Lung microvascular endothelial cell (primary cell): ENCODE data around the gene CNGB1. TPM values are rescaled to one million over a fixed set of nuclear protein-coding genes. Genes with fewer than 3 reads are reported as not detected.

ENCODE experiments used
- DNase-seq, 2 donors: peaks; one replicate each; pipeline versions ENCODE4 v3.0.0 to v3.0.0-alpha.2; 2010; ENCODE audit warnings: low read depth in 2 of 2
- total RNA-seq: library from RNA; depleted of rRNA; stranded (reverse); fragments of >200 nt; gene quantifications from 2 replicates; pipeline ENCODE4 v1.2.1, GENCODE V29; 2014

The CNGB1 gene
- total RNA-seq, 1 donor from 2014 or later: not detected

DNA sequence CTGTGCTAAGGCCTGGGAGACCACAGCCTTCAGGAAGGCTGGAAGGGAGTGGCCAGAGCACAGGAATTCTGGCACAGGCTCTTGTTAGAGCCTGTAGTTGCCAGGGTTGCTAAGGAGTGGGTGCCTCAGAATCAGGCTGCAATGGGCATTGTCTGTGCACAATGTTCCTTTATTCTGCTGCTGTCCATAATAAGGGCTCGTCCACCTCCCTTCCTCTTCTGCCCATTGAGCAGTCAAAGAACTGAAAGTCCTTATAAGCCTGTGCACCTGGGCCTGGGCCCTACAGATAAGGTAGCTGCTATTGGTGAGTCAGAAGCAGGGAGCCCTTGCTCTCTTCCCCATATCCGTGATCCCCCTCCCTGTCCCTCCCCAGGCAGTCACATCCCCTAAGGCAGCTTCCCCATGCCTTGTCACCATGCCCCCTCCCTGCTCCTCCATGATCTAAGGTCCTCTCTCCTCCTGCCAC lies 5.4 kb upstream of the CNGB1 start:
- no peak for DNase-seq

DNA sequence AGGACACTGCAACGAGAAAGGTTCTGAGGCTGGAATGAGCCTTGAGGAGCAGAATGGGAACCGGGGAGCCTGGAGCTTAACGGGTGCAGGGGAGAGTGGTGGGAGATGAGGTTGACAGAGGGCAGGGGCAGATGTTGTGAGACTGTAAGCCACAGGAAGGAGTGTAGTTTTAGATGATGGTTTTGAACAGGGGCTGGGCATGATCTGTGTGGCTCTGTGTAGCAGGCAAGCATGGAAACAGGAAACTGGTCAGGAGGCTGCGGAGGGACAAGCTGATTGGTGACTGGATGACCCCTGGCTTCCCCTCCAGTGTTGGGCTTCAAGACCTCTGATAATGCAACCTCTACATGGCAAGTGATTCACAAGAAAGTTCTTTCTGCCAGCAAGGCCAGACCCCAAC lies 1.4 kb upstream of the CNGB1 start:
- DNase-seq: peak in 1 of 2 donors; percentile 23

DNA sequence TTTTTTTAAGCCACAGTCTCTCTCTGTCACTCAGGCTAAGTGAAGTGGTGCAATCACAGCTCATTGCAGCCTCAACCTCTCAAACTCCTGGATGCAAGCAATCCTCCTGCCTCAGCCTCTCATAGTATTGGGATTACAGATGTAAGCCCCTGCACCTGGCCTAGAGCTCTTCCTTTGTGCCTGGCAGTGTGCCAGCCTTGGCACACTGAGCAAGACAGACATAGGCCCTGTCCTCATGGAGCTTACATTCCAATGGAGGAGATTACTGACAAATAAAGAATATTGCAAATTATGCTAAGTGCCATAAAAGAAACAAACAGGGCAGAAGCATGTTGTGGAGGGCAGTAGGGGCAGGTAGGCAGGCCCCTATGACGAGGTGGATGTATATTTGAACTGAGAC lies 920 bp upstream of the CNGB1 start:
- DNase-seq: no peak

DNA sequence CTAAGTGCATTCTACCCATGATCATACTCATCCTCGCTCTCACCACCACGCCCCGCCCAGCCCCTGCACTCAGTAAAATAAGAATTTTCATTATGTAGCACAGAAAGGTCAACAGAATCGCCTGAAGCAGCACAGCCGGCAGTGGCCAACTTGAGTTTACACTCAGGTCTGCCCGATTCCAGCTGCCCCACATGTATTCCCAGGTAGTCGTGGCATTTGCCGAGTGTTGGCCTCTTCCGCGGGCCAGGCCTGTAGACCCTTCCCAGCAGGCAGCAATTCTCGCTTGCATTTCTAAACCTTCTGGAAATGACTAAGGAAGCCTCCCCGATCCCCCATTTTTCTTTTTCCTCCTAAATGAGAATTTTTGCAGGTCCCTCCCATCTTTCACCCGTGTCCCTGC lies 609 bp downstream of the CNGB1 start:
- no peak for DNase-seq

DNA sequence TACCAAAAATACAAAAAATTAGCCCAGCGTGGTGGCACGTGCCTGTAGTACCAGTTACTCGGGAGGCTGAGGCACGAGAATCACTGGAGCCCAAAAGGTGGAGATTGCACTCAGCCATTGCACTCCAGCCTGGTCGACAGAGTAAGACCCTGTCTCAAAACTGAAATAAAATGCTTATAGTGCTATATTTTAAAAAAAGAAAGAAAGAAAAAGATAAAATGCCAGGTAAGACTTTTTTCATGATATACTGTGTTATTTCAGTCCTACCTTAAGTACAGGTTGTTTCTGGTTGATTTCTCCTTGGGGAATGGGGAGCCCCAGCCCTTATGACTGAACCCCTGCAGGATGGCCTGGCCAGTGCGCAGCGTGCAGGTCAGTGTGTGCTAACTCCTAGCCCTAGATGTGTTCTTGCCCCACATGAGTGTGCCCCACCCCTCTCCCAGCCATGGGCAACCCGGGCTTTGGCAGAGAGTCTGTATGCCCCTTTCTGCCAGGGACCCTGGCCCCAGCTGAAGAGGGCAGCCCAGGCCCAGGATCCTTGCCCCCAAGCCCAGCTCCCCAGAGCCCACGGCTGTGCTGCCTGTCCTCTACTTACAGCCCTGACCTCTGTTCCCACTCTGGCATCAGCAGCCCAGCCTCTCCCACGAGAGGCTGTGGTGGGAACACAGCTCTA lies 1.3 kb downstream of the CNGB1 start:
- no peak for DNase-seq

DNA sequence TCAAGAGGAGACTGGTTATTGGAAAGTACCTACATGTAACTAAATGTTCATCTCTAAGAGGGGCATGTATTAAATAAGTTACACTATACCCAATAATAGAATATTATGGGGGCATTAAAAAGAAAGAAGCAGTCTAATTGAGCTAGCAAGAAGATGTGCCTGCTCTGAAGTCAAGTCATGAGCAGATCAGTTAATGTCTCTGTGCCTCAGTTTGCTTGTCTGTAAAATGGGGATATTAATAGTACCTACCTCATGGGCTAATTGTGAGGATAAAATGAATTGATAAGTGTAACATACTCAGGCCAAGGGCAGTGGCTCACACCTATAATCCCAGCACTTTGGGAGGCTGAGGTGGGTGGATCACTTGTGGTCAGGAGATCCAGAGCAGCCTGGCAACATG lies 3.0 kb downstream of the CNGB1 start:
- DNase-seq: no peak

DNA sequence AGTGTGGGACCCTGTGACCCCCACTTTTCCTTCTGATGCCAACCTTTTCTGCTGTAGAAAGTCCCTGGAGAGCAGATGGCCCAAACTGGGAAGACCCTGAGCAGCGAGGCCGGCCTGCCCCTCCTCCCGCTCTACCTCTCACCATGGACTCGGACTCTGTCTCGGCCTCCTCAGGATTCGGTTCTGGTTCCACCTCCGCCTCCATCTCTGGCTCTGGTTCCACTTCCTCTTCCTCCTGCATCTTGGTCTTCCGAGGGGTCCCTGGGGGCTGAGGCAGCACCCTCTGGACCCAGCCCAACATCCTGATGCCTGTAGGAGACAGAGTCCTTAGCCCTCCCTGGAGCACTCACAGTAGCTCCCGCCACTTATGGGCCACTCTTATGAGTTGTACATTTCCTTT lies 3.9 kb downstream of the CNGB1 start:
- no peak for DNase-seq

DNA sequence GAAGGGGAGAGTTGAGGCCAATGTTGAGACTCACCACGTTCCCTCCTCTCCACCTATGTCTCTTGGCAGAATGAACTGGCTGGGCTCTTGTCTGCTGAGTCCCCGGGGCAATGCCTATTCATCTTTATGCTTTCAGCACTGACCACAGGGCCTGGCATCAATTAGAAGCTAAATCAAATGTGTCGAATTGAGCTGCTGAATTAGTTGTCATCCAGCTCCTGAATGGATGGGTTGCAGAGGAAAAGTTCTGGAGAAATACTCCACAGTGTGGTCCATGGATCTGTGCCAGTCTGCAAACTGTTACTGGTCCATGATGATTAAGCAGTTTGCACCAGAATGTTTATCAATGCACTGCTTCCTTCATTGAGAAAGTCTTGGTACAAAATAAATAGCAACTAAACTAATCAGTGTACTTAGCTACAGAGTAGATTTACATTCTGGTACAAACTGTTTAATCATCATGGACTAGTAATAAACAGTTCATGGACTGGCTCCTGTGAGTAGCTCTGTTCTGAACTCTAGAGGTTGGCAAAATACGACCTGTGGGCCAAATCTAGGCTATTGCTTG lies 4.6 kb downstream of the CNGB1 start:
- DNase-seq: no peak

DNA sequence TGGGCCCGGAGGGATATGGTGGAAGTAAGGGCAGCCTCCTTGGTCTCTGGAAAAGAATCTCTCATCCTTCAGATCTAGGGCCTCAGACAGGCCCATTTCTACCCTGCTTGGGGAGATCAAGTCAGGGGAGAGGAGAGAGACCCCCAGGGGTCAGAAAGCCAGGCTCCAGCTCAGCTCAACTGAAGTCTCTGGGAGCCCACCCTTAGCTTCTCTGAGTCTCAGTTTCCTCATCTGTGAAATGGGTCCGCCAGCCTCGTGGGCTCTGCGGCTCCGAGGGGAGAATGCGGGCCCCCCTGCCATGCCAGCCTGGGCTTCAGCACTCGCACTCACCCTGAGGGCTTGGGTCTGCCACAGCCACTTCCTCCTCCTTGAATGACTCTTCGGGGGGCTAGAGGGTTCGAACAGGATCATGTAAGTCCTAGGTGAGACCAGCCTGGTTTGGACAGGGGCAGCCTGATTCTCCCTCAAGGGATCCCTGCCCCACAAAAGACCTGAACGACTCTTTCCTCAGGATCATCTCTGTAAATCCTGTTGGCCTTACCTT lies 6.7 kb downstream of the CNGB1 start:
- no peak for DNase-seq

DNA sequence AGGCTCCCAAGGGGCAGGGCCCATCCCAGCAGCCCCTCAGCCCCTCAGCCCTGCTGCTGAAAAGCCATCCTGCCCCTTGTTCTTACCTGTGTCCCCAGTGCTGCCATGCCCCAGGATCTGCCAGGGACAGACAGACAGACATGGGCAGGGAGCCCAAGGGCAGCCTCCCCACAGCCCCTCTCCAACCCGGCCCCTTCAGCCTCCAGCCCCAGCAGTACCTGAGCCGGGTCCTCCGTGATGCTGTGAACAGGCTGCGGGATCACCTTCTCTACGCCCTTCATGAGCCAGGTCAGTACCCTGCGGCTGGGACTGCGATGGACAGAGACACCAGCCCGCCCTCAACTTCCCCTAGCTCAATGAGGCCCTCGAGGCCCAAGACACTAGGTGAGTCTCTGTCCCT lies 8.2 kb downstream of the CNGB1 start:
- DNase-seq: no peak

DNA sequence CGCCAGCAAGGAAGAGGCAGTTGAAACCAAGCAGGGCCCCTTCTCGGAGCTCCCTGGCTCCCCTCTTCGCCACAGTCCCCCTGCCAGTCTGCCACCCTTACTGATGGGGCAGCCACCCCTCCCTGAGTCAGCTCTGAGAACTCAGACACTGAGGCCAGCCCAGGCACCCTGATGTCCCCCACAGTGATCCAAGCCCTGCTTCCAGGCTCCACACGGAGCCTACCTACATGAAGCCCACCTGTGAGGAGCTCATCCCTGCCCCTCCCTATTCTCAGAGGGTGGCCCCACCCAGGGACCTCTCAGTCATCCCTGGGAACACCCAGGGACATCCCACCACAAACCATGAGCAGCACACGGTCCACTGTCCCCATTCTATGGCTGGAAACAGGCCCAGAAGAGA lies 8.9 kb downstream of the CNGB1 start:
- no peak for DNase-seq

DNA sequence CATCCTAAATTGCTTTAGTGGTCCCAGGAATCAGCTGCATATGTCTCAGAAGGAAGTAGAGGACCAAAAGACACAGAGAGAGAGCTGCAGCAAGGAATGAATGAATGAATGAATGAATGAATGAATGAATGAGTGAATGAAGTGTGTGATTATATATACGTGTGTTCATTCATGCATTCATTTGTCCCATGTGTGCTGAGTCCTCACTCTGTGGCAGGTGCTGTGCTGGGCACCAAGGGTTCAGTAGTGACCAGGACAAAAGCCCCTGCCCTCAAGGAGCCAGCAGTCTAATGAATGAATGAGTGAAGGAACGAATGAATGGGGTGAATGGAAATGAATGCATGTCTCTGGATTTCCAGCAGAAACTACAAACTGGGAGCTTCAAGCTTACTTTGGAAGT lies 9.4 kb downstream of the CNGB1 start:
- no peak for DNase-seq

DNA sequence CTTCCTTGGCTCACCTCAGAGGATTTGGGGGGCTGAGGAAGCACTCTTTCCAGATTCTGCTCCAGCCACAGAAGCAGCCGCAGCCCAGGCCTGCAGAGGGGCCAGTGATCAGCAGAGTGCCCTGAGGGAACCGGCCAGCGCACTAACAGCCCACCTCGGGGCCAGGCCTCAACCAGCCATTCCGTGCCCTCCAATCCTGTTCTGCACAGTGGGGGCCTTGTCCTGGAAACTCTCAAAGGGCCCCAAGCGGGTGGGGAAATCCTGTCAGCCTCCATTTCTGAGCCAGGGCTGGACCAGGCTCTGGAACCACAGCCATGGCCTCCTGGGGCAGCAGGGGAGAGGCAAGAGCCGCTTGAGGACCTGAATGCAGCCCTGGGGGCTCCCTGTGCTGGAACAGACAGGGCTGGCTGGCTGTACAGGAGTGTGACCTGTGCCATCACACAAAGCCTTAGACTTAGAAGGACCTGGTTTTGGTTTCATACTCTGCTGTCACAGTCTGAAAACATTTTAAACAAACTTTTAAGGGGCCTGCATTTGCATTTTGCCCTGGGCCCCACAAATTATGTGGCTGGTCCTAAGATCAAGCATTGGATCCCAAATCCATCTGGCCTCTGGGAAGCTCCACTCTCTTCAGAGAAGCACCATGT lies 10.0 kb downstream of the CNGB1 start:
- no peak for DNase-seq

DNA sequence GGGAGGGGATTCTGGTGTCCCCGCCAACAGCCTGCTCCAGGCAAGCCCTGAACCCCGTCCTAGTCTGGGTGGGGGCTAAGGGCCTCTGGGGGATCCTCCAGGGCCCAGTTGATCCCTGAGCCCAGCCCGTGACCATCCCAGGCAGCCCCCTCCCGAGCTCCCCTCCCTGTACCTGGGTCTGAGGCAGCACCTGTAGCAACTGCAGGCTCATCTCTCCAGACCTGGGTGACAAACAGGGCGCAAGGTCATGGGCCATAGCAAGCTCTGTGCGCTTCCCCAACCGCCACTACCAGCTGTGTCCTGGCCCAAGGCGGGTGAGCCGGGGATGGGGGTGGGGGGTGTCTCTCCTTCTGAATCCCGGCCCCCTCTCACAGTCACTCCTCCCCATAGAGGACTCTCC lies 10.6 kb downstream of the CNGB1 start:
- DNase-seq: no peak

DNA sequence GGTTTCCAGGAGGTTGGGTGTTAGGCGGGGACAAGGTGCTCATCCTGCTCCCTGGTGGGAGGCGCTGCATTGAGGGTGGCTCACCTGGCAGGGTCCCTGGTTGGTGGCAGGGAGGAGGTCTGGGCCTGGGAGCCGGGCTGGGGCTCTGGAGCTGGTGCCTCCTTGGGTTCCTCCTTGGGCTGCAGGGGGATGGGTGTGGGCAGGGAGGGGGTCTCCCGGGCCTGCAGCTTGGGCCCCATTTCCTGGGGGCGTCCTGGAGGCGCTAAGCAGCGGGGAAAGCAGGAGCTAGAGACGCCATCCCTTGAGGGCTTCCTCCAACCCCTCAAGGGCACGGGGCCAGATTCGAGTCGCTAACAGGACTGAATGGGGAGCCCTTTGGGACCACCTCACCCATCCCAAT lies 11.1 kb downstream of the CNGB1 start:
- DNase-seq: no peak

DNA sequence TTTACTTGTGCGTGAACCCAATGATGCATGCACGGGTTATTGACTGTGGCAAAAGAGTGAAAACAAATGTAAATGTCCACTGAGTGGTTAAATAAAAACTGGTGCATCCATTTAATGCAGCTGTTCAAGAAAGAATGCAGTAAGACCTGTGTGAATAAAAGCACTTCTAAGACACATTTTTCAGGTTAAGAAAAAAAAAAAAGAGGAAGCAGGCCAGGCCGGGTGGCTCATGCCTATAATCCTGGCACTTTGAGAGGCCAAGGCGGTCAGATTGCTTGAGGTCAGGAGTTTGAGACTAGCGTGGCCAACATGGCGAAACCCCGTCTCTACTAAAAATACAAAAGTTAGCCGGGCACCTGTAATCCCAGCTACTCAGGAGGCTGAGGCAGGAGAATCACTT lies 11.8 kb downstream of the CNGB1 start:
- no peak for DNase-seq

DNA sequence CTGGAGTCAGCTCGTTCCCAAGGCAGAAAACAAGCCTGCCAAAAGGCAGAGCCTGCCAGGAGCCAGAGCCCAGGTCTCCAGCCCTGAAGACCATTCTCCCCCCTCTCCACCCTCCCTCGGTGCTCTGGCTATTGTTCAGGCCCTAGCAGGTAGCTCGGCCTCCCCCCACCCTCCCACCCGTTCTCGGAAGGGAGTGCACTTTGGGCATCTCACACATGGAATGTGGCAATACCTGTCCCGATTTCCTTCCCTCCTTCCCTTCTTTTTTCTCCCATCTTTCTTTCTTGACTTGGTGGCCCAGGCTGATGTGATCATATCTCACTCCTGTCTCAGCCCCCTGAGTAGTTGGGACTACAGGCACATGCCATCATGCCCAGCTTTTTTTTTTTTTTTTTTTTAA lies 12.4 kb downstream of the CNGB1 start:
- DNase-seq: no peak

DNA sequence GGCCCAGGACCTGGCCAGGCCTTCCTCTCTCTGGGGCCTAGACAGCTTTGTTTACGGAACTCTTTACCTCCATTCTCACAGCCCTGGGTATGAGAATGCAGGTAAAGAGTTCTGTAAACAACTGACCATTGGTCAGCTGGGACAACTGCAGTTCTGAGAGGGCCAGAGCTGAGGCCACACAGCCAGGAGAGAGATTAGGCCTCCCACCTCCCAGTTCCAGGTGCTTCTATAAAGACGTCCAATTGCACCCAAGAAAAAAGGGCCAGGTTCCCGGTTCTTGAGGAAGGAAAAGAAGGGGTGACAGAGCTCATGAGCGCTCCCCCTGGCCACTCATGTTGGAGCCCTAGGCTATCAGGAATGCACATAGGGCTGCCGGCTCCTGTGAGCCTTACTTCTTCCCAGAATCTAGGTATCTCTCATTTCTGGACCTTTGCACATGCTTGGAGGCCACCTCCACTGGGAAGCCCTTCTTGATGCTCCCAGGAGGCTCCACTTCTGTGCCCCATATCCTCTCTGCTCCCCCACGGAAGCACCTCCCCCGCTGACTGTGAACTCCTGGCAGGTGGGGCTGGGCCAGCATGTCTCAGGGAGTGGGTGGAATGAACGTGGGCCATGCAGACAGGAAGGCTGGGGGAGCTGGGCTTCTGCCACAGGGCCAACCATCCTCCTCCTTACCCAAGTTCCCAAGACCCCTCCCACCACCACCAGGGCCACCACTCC lies 13.1 kb downstream of the CNGB1 start:
- no peak for DNase-seq

DNA sequence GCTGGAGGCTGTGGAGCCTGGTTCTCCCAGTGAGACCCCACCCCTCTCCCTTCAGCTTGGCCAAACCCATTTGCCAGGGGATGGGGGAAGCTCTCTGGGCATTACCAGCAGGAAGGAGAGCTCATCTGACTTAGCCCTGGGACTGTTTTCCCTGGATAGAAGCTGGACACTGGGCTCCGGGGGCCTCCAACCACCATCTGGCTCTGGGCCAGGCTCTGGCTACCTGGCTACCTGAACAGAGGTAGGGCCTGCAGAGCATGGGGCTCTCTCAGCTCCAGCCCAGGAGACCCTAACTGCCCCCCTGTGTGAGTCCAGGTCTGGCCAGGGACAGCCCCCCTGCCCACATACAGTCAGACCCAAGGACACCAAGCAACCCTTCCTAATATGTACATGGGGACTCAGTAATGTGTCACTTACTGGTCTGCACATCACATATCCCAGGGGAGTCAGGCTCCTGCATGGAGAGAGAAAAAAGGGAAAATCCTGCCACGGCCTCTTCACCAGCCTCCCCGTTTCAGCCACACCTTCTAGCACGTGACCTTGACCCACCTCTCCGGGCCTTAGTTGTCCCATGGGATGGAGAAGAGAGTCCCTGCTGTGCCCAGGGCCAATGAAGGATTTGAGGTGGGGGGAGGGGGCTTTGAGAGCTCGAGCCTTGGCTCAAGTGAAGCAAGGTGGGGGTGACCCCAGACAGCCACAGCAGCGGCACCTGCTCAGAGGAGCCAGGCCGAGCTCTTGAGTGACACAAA lies 13.8 kb downstream of the CNGB1 start:
- no peak for DNase-seq

DNA sequence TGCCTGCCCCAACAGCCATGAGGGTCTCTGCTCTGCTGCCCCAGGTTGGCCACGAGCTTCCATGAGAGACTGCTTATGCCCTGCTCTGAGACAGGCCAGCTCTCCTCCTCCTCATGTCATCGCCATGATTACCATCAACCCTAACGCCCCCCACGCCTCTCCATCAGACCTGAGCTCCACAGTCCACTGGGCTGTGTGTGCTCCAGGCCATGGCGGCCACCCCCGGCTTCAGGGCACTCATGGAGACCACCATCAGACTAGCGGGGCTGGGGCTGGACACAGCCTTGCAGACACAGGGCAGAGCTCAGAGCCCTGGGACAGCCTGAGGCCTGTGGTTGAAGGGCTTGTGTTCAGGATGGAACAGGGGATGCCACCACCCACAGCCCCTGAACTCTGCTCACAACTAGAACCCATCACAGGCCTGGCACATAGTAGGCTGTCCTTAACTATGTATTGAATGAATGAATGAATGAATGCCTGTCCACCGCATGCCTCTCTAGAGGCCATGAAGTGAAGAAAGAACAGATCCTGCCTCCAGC lies 14.6 kb downstream of the CNGB1 start:
- no peak for DNase-seq

DNA sequence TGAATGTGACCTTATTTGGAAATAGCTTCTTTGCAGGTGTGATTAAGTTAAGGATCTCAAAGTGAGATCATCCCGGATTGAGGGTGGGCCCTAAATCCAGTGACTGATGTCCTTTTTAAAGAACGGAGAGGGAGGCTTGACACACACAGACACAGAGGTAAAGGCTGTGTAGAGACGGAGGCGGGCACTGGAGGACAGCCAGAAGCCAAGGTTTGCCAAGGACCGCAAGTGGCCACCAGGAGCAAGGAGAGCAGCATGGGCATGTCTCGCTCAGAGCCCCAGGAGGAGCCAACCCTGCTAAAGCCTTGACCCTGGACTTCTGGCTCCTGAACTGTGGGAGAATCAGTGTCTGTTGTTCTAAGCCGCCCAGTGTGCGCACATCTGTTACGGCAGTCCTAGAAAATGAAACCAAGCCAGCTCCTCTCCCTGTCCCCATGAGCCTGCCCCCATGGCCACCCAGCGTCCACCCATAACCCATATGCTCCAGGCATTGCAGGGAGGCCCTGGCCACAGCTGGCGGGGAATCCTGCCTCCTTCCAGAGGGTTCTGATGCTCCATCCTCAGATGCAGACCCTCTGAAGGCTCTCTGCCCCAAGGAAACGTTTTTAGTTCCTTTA lies 15.2 kb downstream of the CNGB1 start:
- no peak for DNase-seq
